ENCODE results near the gene LDB3.

LDB3 gene

DNA sequence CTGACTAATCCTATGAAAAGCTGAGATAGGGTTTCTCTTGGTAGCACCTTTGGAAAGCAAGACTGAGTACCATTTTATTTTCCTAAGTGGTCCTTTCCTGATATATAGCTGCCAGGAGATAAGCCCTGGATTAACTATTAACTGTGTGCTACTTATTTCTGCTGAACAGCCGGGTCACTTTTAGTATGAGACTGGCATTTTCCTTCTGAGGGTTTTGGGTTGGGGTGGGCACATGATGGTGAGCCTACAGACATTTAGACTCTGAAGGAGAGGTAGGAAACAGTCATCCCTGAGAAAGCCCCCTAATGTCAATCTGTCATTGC lies 58.3 kb downstream of the LDB3 start (continued):
- TF ChIP-seq, protein P1, sequence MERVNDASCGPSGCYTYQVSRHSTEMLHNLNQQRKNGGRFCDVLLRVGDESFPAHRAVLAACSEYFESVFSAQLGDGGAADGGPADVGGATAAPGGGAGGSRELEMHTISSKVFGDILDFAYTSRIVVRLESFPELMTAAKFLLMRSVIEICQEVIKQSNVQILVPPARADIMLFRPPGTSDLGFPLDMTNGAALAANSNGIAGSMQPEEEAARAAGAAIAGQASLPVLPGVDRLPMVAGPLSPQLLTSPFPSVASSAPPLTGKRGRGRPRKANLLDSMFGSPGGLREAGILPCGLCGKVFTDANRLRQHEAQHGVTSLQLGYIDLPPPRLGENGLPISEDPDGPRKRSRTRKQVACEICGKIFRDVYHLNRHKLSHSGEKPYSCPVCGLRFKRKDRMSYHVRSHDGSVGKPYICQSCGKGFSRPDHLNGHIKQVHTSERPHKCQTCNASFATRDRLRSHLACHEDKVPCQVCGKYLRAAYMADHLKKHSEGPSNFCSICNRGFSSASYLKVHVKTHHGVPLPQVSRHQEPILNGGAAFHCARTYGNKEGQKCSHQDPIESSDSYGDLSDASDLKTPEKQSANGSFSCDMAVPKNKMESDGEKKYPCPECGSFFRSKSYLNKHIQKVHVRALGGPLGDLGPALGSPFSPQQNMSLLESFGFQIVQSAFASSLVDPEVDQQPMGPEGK (CRISPR knock-in tag; IDR thresholded peaks at IDR 0.05; ENCODE audit: borderline replicate concordance): no peak

DNA sequence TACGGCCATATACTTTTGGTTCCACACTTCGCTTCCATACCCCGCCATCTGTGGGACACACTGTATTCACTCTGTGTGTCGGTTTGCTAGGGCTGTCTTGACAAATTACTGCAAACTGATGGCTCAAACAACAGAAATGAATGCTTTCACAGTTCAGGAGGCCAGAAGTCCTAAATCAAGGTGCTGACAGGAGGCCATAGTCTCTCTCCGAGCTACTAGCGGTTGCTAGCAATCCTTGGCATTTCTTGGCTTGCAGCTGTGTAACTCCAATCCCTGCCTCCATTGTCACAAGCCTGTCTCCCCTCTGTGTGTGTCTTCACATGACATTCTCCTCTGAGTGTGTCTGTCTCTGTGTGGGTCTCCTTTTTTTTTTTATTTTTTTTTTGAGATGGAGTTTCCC lies 59.2 kb downstream of the LDB3 start:
- no peak for TF ChIP-seq GLIS3 (CRISPR knock-in tag; IDR thresholded peaks at IDR 0.05)
- no peak for TF ChIP-seq CSDC2 (CRISPR knock-in tag; IDR thresholded peaks at IDR 0.05)
- no peak for TF ChIP-seq ZFP3 (CRISPR knock-in tag; IDR thresholded peaks at IDR 0.05)
- no peak for TF ChIP-seq TCF4 (CRISPR knock-in tag; IDR thresholded peaks at IDR 0.05; ENCODE audit: borderline replicate concordance)
- no peak for TF ChIP-seq ESRRG (CRISPR knock-in tag; IDR thresholded peaks at IDR 0.05)
- TF ChIP-seq, protein P2, sequence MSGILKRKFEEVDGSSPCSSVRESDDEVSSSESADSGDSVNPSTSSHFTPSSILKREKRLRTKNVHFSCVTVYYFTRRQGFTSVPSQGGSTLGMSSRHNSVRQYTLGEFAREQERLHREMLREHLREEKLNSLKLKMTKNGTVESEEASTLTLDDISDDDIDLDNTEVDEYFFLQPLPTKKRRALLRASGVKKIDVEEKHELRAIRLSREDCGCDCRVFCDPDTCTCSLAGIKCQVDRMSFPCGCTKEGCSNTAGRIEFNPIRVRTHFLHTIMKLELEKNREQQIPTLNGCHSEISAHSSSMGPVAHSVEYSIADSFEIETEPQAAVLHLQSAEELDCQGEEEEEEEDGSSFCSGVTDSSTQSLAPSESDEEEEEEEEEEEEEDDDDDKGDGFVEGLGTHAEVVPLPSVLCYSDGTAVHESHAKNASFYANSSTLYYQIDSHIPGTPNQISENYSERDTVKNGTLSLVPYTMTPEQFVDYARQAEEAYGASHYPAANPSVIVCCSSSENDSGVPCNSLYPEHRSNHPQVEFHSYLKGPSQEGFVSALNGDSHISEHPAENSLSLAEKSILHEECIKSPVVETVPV (CRISPR knock-in tag; IDR thresholded peaks at IDR 0.05): no peak
- TF ChIP-seq, protein P1 (CRISPR knock-in tag; IDR thresholded peaks at IDR 0.05; ENCODE audit: borderline replicate concordance): no peak
- TF ChIP-seq, protein P3, sequence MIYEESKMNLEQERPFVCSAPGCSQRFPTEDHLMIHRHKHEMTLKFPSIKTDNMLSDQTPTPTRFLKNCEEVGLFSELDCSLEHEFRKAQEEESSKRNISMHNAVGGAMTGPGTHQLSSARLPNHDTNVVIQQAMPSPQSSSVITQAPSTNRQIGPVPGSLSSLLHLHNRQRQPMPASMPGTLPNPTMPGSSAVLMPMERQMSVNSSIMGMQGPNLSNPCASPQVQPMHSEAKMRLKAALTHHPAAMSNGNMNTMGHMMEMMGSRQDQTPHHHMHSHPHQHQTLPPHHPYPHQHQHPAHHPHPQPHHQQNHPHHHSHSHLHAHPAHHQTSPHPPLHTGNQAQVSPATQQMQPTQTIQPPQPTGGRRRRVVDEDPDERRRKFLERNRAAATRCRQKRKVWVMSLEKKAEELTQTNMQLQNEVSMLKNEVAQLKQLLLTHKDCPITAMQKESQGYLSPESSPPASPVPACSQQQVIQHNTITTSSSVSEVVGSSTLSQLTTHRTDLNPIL (CRISPR knock-in tag; IDR thresholded peaks at IDR 0.05; ENCODE audit: low read depth): no peak
- no peak for ATAC-seq

DNA sequence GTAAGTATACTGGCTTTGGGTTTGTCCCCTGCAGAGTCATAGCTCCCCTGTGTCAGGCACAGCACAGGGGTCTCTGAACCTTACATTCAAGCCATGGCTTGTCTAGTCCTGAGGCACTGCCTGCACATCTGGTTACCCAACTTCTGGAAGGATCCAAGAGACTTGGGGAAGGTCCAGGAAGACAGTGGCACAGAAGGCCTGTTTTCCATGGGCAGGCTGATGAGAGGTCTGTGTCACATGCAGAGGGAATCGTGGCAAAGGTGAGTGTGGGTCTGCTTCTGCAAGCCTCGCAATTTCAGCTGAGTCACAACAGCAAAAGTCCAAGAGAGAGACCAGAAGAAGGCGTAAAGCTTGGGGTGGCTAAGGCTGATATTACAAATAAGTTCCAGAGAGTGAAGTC lies 59.7 kb downstream of the LDB3 start:
- TF ChIP-seq TCF4 (CRISPR knock-in tag; IDR thresholded peaks at IDR 0.05; ENCODE audit: borderline replicate concordance) (no peak), ZFP3 (CRISPR knock-in tag; IDR thresholded peaks at IDR 0.05) (no peak), ZNF8 (CRISPR knock-in tag; IDR thresholded peaks at IDR 0.05) (no peak), OSR1 (CRISPR knock-in tag; IDR thresholded peaks at IDR 0.05) (no peak), ZC3H10 (CRISPR knock-in tag; IDR thresholded peaks at IDR 0.05) (no peak)
- TF ChIP-seq, protein P1 (CRISPR knock-in tag; IDR thresholded peaks at IDR 0.05; ENCODE audit: borderline replicate concordance): no peak
- no peak for ATAC-seq

DNA sequence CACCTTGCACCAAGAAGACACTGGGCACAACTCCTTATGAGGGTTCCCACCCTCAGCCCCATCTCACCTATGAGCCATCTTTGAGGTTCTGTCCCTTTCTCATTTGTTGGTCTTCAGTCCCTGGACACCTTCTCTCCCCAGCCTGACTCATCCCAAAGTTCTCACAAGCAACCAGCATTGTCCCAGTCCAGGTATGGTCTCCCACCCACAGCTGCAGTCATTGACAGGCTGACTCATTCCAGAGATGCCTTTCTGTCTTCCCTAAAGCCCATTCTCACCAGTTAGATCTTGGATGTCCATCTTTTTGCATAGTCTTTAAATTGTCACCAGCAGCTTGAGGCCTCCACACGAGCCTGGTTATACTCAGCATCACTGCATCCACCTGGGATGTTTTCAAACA lies 61.4 kb downstream of the LDB3 start:
- TF ChIP-seq ZNF8 (CRISPR knock-in tag; IDR thresholded peaks at IDR 0.05) (no peak), ESRRG (CRISPR knock-in tag; IDR thresholded peaks at IDR 0.05) (no peak), TCF4 (CRISPR knock-in tag; IDR thresholded peaks at IDR 0.05; ENCODE audit: borderline replicate concordance) (no peak), TOX (CRISPR knock-in tag; IDR thresholded peaks at IDR 0.05; ENCODE audit: borderline replicate concordance) (no peak), ZC3H10 (CRISPR knock-in tag; IDR thresholded peaks at IDR 0.05) (no peak)
- no peak for ATAC-seq

DNA sequence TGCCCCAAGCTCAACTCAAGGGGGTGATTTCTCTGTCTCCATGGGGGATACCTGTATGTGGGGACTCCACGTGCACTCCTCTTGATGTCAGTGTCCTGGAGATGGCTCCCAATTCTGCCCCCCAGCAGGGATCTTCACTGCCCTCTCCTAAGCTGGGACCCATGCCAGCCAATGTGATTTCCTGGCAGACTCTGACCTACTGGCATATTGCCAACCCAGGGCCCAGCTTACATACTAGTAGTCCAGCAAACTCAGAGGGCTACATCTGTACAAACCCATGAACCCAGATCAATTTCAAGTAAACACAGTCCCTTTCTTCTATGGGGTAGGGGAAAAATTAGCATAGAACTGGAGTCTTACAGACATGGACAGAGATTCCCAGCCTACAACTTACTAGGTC lies 61.9 kb downstream of the LDB3 start:
- peak; percentile 48 for ATAC-seq

More for the DNA sequence above, 61.9 kb downstream of the LDB3 start:
- TF ChIP-seq ZFP3 (CRISPR knock-in tag; IDR thresholded peaks at IDR 0.05): no peak
- TF ChIP-seq CSDC2 (CRISPR knock-in tag; IDR thresholded peaks at IDR 0.05): no peak
- TF ChIP-seq ISL1 (CRISPR knock-in tag; IDR thresholded peaks at IDR 0.05): no peak
- no peak for TF ChIP-seq ZNF8 (CRISPR knock-in tag; IDR thresholded peaks at IDR 0.05)
- TF ChIP-seq, protein P2 (CRISPR knock-in tag; IDR thresholded peaks at IDR 0.05): no peak
- TF ChIP-seq ESRRG (CRISPR knock-in tag; IDR thresholded peaks at IDR 0.05): no peak
- TF ChIP-seq PPARA (CRISPR knock-in tag; IDR thresholded peaks at IDR 0.05; ENCODE audit: borderline replicate concordance): no peak
- no peak for TF ChIP-seq BACH2 (CRISPR knock-in tag; IDR thresholded peaks at IDR 0.05; ENCODE audit: borderline replicate concordance)
- TF ChIP-seq, protein P4, sequence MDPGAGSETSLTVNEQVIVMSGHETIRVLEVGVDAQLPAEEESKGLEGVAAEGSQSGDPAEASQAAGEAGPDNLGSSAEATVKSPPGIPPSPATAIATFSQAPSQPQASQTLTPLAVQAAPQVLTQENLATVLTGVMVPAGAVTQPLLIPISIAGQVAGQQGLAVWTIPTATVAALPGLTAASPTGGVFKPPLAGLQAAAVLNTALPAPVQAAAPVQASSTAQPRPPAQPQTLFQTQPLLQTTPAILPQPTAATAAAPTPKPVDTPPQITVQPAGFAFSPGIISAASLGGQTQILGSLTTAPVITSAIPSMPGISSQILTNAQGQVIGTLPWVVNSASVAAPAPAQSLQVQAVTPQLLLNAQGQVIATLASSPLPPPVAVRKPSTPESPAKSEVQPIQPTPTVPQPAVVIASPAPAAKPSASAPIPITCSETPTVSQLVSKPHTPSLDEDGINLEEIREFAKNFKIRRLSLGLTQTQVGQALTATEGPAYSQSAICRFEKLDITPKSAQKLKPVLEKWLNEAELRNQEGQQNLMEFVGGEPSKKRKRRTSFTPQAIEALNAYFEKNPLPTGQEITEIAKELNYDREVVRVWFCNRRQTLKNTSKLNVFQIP (CRISPR knock-in tag; IDR thresholded peaks at IDR 0.05; ENCODE audit: borderline replicate concordance, low read depth): no peak
- TF ChIP-seq ARNTL (CRISPR knock-in tag; IDR thresholded peaks at IDR 0.05; ENCODE audit: borderline replicate concordance, low read depth): no peak
- TF ChIP-seq ZC3H10 (CRISPR knock-in tag; IDR thresholded peaks at IDR 0.05): no peak
- TF ChIP-seq, protein P1 (CRISPR knock-in tag; IDR thresholded peaks at IDR 0.05; ENCODE audit: borderline replicate concordance): no peak
- no peak for TF ChIP-seq TCF4 (CRISPR knock-in tag; IDR thresholded peaks at IDR 0.05; ENCODE audit: borderline replicate concordance)
- no peak for TF ChIP-seq GLIS3 (CRISPR knock-in tag; IDR thresholded peaks at IDR 0.05)
